ENCODE measurements around the gene MXD4. TPM values are rescaled to one million over a fixed set of nuclear protein-coding genes. Genes with fewer than 3 reads are reported as not detected.

Gene MXD4
- total and polyA plus RNA-seq, 2 experiments from 2014 or later: 6.9 to 19.9 TPM

GRCh38 chr4:2286904-2287593 is 25.1 kb upstream of the MXD4 start (continued):
- TF ChIP-seq, protein P1, sequence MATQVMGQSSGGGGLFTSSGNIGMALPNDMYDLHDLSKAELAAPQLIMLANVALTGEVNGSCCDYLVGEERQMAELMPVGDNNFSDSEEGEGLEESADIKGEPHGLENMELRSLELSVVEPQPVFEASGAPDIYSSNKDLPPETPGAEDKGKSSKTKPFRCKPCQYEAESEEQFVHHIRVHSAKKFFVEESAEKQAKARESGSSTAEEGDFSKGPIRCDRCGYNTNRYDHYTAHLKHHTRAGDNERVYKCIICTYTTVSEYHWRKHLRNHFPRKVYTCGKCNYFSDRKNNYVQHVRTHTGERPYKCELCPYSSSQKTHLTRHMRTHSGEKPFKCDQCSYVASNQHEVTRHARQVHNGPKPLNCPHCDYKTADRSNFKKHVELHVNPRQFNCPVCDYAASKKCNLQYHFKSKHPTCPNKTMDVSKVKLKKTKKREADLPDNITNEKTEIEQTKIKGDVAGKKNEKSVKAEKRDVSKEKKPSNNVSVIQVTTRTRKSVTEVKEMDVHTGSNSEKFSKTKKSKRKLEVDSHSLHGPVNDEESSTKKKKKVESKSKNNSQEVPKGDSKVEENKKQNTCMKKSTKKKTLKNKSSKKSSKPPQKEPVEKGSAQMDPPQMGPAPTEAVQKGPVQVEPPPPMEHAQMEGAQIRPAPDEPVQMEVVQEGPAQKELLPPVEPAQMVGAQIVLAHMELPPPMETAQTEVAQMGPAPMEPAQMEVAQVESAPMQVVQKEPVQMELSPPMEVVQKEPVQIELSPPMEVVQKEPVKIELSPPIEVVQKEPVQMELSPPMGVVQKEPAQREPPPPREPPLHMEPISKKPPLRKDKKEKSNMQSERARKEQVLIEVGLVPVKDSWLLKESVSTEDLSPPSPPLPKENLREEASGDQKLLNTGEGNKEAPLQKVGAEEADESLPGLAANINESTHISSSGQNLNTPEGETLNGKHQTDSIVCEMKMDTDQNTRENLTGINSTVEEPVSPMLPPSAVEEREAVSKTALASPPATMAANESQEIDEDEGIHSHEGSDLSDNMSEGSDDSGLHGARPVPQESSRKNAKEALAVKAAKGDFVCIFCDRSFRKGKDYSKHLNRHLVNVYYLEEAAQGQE (IDR thresholded peaks at IDR 0.05; ENCODE audit: unreplicated experiment): no peak
- no peak for TF ChIP-seq ZNF331 (CRISPR knock-in tag; IDR thresholded peaks at IDR 0.05; ENCODE audit: low read depth)
- TF ChIP-seq, protein P2, sequence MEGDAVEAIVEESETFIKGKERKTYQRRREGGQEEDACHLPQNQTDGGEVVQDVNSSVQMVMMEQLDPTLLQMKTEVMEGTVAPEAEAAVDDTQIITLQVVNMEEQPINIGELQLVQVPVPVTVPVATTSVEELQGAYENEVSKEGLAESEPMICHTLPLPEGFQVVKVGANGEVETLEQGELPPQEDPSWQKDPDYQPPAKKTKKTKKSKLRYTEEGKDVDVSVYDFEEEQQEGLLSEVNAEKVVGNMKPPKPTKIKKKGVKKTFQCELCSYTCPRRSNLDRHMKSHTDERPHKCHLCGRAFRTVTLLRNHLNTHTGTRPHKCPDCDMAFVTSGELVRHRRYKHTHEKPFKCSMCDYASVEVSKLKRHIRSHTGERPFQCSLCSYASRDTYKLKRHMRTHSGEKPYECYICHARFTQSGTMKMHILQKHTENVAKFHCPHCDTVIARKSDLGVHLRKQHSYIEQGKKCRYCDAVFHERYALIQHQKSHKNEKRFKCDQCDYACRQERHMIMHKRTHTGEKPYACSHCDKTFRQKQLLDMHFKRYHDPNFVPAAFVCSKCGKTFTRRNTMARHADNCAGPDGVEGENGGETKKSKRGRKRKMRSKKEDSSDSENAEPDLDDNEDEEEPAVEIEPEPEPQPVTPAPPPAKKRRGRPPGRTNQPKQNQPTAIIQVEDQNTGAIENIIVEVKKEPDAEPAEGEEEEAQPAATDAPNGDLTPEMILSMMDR (conservative IDR thresholded peaks at IDR 0.05; ENCODE audit: low read depth in 2 of 2): no peak
- no peak for TF ChIP-seq ETS1 (IDR thresholded peaks at IDR 0.05)
- no peak for TF ChIP-seq STAT1 (IDR thresholded peaks at IDR 0.05; ENCODE audit: unreplicated experiment)
- TF ChIP-seq ZNF114 (CRISPR knock-in tag; IDR thresholded peaks at IDR 0.05): no peak
- TF ChIP-seq NANOG (IDR thresholded peaks at IDR 0.05; ENCODE audit: borderline replicate concordance): no peak
- no peak for TF ChIP-seq CREB1 (CRISPR knock-in tag; IDR thresholded peaks at IDR 0.05; ENCODE audit: low read depth)

- H3F3A ChIP-seq (replicated peaks; ENCODE audit: low read depth): no peaks in the 10 kb centered on the region
- H3K27me3 Mint-ChIP-seq (ENCODE audit: insufficient read depth, low read depth, poor library complexity): peaks cover 13% of the 10 kb centered on the region
- no peaks in the 10 kb centered on the region for H3K79me2 ChIP-seq (replicated peaks; ENCODE audit: insufficient read depth)
- peaks cover 9% of the 10 kb centered on the region for H3K4me1 Mint-ChIP-seq
- H3K27ac ChIP-seq (ENCODE audit: low read depth): no peak overlapping the region
- no peaks in the 10 kb centered on the region for H3K4me1 ChIP-seq (ENCODE audit: insufficient read depth)
- H3K36me3 ChIP-seq (ENCODE audit: insufficient read depth): no peaks in the 10 kb centered on the region
- H3K4me2 ChIP-seq: no peak overlapping the region
- no peak overlapping the region for H3K4me3 Mint-ChIP-seq
- H4K20me1 ChIP-seq (replicated peaks; ENCODE audit: insufficient read depth): no peaks in the 10 kb centered on the region
- H3K4me3 ChIP-seq: no peak overlapping the region
- H3K9me3 Mint-ChIP-seq: no peaks in the 10 kb centered on the region
- ATAC-seq (no peak), DNase-seq (ENCODE audit: low spot score) (no peak)
- no peaks in the 10 kb centered on the region; the same call in 2 of the 3 replicates for H3K36me3 Mint-ChIP-seq (ENCODE audit: low read depth)
- no peak overlapping the region for H3K27ac Mint-ChIP-seq
- H3K27me3 ChIP-seq (ENCODE audit: insufficient read depth): no peaks in the 10 kb centered on the region
- H3K9me2 ChIP-seq (ENCODE audit: insufficient read depth): no peaks in the 10 kb centered on the region
- H2AFZ ChIP-seq: no peak overlapping the region
- TF ChIP-seq JUNB (IDR thresholded peaks at IDR 0.05; ENCODE audit: unreplicated experiment): no peak
- no peak for TF ChIP-seq ZNF462 (CRISPR knock-in tag; IDR thresholded peaks at IDR 0.05)
- no peak for TF ChIP-seq STAT1 (IDR thresholded peaks at IDR 0.05; ENCODE audit: unreplicated experiment)
- no peak for TF ChIP-seq EZH2 (IDR thresholded peaks at IDR 0.05; ENCODE audit: low read depth, unreplicated experiment)
Measured at GRCh38 chr4:2285613-2286381, 23.9 kb upstream of the MXD4 start.
